SU-DHL-6 (cell line): Measurements from ENCODE around the gene TAF8.

Experiments used
- EZH2phosphoT487 ChIP-seq: fragments of 200-600 bp; sonication (generic), shearing (Covaris generic); conservative IDR thresholded peaks from 2 replicates; pipeline ENCODE4 v1.6.1; 2018; ENCODE audit warnings: mild to moderate bottlenecking, antibody characterized with exemption, low read length, moderate library complexity, mixed read lengths
- TF ChIP-seq, protein P1 (sequence below): fragments of 200-600 bp; sonication (generic); IDR thresholded peaks from one replicate; pipeline ENCODE4 v1.5.1; 2017; ENCODE audit warnings: antibody characterized with exemption, mild to moderate bottlenecking, low read length, moderate library complexity; ENCODE audit not compliant: insufficient read depth, poor library complexity, severe bottlenecking

DNA sequence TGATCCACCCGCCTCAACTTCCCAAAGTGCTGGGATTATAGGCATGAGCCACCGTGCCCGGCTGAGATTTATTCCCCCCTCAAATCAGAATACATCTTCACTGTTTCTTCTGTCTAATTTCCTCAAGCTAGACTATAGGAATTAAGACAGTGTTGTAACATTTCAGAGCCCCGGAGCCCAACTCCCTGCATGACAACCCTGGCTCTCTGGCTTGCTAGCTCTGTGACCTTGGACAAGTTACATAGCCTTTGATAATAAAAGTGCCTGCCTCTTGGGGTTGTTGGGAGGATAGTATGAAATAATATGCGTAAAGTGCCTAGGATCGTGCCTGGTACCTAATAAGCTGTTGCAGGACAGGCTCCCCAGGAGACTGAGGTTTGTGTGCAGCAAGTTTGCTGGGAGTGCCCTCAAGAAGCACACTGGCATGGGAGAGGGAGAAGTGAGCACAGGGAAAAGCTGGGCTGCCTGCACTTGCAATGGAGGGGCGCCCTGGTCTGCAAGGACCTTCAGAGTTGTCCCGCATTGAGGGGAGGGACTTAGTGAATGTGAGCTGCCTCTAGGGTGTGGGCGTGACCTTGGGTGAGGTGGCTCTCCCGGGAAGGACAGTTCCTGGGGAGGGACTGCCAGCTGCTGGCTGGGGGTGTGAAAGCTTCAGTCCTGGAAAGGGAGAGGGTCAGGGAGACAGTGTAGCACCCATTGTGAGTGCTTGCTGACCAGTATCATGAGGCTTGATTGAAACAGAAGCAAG lies 43.4 kb downstream of the TAF8 start:
- TF ChIP-seq, protein P1, sequence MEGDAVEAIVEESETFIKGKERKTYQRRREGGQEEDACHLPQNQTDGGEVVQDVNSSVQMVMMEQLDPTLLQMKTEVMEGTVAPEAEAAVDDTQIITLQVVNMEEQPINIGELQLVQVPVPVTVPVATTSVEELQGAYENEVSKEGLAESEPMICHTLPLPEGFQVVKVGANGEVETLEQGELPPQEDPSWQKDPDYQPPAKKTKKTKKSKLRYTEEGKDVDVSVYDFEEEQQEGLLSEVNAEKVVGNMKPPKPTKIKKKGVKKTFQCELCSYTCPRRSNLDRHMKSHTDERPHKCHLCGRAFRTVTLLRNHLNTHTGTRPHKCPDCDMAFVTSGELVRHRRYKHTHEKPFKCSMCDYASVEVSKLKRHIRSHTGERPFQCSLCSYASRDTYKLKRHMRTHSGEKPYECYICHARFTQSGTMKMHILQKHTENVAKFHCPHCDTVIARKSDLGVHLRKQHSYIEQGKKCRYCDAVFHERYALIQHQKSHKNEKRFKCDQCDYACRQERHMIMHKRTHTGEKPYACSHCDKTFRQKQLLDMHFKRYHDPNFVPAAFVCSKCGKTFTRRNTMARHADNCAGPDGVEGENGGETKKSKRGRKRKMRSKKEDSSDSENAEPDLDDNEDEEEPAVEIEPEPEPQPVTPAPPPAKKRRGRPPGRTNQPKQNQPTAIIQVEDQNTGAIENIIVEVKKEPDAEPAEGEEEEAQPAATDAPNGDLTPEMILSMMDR = no peak
- no peak for TF ChIP-seq EZH2phosphoT487
